ENCODE measurements around the gene UGT1A9.
A peak's percentile ranks its signal among the peaks of the same experiment; 100 is the strongest.
"Not testable (repeated sequence)": the region's sequence is repeated elsewhere in the genome, so short reads cannot be mapped to it uniquely, and the experiment has no call there.

UGT1A9 gene

DNA sequence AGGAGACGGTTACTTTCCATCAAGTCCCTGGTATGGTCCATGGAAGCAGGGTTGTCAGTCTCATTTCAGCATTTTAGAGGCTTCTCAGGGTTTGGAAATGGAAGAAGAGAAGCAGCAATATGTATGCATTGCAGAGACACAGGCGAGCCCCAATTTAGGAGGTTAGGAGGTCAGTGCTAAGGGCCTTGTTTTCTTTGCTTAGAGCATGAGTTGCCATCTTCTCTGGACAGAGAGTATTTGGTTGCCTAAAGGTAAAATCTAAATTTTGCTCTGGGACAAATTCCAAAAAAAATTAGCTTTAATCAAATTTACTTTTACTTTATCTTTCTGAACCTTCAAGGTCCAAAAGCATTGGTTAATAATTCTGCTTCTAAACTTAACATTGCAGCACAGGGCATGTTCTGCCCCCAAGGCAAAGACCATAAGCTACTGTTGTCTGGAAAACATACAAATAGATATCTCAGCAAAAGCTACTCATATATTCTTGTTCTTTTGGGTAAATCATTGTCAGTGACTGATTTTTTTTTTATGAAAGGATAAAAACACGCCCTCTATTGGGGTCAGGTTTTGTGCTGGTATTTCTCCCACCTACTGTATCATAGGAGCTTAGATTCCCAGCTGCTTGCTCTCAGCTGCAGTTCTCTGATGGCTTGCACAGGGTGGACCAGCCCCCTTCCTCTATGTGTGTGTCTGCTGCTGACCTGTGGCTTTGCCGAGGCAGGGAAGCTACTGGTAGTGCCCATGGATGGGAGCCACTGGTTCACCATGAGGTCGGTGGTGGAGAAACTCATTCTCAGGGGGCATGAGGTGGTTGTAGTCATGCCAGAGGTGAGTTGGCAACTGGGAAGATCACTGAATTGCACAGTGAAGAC, at the start of gene UGT1A9:
Gene UGT1A9 (plus strand): TSS at position 609 of the 872 bp plus-strand sequence. CDS start 37 bp downstream, at position 646.
- DNase-seq, result no peak

DNA sequence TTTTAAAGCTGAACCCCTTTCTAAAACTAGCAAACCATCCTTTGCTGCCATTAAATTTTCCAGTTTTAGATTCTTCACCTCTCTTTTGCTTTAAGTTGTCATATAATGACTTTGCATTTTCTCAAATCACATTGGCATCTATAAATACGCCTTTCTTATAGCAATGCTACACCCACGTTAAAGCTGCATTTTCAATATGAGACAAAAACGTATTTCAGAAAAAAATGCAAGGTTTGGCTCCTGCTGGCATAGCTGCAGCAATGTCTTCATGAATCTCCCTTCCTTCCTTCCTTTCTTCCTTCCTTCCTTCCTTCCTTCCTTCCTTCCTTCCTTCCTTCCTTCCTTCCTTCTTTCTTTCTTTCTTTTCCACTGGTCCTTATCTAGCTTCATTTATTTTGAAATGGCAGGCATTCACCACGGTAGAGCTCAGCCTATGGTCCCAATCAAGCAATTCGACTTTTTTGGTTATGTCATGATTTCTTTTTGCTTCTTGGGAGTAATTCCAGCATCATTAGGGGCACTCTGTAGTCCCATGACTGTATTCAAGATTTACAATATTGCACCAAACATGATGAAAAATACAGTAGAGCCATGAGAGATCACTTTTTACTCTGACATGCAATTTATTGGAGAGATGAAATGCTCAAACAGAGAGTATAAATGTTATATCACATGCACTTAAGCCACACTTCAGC, 44.2 kb upstream of the UGT1A9 start:
- DNase-seq, result no peak

DNA sequence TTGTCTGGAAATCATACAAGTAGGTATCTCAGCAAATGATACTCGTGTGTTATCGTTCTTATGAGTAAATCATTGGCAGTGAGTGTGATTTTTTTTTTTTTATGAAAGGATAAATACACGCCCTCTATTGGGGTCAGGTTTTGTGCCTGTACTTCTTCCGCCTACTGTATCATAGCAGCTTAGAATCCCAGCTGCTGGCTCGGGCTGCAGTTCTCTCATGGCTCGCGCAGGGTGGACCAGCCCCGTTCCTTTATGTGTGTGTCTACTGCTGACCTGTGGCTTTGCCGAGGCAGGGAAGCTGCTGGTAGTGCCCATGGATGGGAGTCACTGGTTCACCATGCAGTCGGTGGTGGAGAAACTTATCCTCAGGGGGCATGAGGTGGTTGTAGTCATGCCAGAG, 35.4 kb upstream of the UGT1A9 start, which contains the start of gene UGT1A10:
Gene UGT1A10 (plus strand): TSS at position 143 of the 400 bp plus-strand sequence. CDS start 75 bp downstream, at position 218.
- not testable (repeated sequence) for DNase-seq

DNA sequence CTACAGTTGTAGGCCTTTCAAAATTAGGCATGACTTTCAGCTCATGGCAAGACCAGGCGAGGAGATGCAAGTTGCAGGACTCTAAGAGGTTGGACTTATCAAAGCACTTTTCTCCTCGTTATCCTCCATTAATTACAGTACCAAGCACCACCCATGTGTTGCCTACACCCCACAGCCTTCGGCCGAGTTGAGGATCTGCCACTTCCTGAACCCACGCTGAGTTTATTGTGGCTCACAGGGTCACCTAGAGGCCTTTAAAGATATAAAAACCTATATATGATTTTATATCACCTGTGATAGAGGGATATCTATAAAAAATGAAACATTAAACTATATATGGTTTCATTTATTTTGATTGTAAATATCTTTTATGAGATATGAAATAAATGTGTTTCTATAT, 32.9 kb upstream of the UGT1A9 start:
- DNase-seq, result peak; percentile 18

DNA sequence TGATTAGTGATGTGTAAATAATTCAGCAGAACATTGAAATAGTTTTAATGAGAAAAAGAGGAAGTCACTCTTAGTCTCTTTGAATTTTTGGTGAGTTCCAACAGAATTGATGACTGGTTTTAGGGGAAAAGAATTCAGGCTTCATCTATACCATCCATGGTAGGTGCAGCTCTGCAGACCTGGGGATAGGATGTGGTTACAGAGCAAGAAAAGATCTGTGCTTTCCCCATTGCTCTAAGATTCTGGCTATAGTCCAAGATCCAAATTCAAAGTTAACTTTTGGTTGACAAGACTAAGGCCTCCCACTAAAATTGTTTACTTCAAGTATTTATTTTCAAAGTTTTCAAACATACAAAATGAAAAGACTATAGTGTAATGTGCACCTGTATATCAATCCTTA, 31.8 kb upstream of the UGT1A9 start:
- DNase-seq, result peak; percentile 43

DNA sequence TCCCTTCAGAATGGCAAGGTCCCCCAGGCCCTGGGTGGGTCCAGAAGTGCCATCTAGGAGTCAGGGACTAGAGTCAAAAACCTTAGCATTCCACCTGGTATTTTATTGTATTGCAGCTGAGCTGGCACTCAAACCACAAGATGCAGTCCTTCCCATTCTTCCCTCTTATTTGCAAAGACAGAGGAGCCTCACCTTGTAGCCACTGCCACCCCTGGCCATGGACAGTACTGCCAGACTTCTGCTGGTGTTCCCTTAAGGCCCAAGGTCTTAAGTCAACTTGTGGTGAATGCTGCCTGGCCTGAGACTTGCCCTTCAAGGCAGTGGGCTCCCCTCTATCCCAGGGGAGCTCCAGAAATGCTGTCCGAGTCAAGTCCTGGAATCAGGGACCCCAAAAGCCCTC, 28.6 kb upstream of the UGT1A9 start:
- peak; percentile 24 for DNase-seq

DNA sequence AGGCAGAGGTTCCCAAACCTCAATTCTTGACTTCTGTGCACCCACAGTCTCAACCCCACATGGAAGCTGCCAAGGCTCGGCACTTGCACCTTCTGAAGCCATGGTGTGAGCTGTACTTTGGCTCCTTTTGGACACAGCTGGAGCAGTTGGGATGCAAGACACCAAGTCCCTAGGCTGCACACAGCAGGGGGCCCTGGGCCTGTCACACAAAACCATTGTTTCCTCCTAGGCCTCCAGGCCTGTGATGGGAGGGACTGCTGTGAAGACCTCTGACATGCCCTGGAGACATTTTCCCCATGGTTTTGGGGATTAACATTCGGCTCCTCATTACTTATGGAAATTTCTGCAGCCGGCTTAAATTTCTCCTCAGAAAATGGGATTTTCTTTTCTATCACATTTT, 25.7 kb upstream of the UGT1A9 start:
- DNase-seq, result not testable (repeated sequence)

DNA sequence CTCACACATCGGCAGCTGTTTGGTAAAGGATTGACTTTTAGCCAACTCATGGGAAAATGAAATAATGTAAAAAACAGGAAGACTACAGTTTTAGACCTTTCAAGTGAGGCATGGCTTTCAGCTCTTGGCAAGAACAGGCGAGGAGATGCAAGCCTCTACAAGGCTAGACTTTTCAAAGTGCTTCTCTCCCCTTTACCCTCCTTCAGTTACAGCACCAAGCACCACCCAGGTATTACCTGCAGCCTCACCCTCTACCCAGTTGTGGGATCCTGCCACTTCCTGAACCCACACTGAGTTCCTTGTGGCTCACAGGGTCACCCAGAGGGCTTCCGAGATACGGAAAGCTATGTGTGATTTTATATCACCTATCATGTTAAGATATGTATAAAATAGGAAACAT, 20.7 kb upstream of the UGT1A9 start:
- no peak for DNase-seq

DNA sequence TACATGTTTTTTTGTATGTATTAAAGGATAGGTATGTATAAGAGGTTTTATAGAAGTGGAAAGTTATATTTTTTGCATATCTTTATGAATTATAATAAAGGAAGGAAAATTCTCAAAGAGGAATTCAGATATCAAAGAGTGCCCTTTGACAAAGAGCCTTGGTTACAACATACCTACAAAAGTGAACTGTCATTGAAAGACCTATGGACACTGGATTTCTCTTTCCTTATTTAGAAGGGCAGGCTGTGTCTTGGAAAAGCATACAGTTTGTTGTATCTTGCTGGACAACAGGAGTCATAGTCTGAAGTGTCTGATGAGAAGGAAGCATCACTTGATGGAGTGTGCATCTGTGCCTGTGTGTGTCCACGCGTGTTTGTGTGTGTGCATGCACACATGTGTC, 20.3 kb upstream of the UGT1A9 start:
- DNase-seq, result no peak

DNA sequence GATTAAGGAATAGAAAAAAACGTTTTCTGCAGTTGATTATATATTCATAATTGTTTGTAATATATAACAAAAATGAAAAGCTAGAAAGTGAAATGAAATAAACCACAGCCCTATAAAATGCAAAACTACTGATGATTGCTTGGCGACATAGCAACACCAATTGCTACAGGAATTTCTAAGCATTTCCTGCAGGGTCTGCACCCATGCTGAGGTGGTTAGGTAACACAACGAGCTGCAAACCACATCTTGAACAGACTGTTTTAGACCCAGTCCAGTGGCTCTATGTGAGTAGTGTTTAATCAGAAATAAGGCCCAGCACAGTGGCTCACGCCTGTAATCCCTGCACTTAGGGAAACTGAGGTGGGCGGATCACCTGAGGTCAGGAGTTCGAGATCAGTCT, 17.2 kb upstream of the UGT1A9 start:
- DNase-seq, result no peak

DNA sequence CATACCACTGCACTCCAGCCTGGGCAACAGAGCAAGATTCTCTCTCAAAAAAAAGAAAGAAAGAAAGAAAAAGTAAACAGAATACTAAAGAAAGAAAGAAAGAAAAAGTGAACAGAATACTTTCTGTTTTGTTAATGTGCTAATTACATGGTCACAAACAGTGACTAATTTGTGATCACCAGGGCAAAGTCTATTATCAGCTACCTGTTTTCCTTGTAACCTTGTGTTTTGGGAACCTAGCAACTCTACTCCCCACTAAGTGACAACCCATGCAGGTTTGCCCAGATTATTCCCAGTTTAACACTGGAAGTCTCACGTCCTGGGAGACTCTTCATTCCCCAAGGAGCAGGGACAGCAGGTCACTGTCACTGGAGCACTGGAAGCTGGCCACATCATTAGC, 16.7 kb upstream of the UGT1A9 start:
- no peak for DNase-seq

DNA sequence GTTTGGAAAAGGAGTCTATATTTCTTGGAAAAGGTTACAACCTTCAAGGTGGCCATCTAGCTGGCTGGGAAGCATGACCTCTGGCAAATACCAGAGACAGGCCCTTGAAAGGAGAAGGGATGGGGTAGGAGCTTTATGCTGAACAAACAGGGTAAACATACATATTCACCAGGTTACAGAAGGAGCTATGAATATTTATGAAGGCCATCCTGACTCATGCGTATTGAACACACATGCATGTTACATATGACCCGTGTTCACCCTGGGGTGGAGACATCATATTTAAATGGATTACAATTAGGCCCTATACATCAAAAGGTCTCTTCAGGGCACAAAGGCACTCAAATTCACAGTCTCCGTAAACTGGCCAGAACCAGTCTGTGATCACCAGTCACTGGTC, 15.8 kb upstream of the UGT1A9 start:
- DNase-seq, result not testable (repeated sequence)

DNA sequence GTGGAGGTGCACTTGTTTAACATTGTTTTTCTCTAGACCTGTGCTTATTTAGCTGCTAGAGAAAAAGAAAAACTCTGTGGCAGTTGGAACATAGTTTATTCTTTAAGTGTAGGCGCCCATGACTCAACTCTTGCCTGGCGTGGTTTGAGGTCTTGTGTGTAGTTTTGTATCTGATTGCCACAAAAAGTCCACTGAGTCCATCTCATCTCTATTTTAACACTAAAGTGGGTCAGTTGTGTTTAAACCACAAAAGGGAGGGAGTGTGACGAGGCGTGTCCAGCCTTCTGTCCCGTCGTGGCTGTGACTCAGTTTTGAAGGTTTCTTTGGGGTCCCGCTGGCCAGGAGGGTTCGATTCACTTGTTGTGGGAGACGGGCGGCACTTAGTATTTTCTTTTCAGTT, 15.3 kb upstream of the UGT1A9 start:
- no peak for DNase-seq

DNA sequence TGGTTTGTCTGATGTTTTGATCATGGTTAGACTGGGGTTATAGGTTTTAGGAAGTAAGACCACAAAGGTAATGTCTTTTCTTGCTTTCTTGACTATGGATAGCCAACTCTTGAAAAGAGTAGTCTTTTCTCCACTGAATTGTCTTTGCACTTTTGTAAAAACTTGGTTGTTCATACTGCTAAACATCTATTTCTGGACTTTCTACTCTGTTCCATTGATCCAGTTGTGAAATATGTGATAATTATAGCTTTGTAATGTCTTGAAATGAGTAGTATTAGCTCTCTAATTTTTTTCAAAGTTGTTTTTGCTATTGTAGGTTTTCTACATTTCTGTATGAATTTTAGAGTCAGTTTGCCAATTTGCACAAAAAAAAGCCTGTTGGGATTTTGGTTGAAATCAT, 13.1 kb upstream of the UGT1A9 start:
- no peak for DNase-seq

DNA sequence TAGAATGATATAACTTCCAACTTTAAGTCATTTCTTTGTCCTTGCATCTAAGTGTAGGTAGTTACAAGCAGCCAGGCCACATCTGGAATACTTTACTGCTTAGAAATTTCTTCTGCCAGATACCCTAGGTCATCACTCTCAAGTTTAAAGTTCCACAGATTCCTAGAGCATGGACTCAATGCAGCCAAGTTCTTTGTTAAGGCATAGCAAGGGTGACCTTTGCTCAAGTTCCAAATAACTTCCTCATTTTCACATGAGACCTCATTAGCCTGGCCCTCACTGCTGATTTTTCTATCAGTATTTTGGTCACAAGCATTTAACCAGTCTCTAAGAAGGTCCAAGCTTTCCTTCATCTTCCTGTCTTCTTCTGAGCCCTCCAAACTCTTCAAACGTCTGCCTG, 7.8 kb upstream of the UGT1A9 start:
- no peak for DNase-seq

DNA sequence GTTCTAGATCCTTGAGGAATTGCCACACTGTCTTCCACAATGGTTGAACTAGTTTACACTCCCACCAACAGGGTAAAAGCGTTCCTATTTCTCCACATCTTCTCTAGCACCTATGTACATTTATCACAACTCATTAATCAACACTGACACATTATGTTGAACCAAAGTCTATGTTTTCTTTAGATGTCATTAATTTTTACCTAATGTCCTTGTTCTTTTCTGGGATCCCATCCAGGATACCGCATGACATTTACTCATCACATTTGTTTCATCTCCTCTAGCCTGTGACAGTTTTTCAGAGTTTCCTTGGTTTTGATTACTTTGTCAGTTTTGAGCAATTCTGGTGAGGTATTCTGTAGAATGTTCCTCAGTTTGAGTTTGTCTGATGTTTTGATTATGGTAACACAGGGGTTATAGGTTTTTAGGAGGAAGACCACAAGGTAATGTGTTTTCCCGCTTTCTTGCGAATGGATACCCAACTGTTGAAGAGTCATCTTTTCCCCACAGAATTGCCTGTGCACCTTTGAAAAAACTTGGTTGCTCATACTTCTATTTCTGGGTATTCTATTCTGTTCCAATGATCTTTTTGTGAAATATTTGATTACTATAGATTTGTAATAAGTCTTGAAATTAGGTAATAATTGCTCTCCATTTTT, 3.0 kb upstream of the UGT1A9 start:
- DNase-seq, result no peak

DNA sequence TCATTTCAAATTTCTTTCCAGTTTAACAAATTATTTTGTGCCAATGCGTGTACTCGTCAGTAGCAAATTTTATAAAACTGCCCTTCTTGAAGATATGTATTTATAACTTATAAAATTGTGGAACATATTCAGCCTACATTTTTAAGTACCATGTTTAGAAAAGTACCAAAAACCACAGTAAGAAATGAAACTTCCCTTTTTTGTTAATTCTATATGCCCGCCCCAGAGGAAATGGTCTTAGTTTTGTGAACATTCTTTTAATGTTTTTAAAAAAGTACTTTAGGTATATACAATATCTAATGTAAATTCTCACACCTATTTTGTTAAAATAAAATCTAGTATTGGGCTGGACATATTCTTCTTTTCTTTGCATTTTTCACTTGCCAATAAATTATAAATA, 1.2 kb downstream of the UGT1A9 start:
- no peak for DNase-seq

DNA sequence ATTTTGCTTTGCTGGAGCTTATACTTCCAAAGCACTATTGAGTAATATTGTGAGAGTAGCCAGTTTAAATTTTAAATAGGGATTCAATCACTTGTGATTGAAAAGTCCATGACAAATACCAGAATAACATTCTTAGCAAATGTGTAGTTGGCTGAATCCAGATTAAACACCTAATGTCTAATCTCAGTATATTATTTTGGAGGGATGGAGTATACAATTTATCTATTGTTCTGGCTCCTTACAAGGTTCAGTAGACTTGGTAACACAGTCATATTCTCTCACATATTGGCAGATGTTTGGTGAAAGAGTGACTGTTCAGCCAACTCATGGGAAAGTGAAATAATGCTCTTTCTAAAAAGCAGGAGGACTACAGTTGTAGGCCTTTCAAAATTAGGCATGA, 2.2 kb downstream of the UGT1A9 start:
- DNase-seq, result no peak

DNA sequence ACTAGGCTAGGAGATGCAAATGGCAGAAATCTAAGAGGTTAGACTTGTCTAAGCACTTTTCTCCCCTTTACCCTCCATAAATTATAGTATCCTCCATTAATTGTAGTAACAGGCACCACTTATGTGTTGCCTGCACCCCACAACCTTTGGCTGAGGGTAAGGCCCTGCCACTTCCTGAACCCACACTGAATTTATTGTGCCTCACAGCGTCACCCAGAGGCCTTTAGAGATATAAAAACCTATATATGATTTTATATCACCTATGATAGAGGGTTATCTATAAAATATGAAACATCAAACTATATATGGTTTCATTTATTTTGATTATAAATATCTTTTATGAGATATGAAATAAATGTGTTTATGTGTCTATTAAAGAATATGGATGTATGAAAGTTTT, 2.6 kb downstream of the UGT1A9 start:
- DNase-seq, result no peak

DNA sequence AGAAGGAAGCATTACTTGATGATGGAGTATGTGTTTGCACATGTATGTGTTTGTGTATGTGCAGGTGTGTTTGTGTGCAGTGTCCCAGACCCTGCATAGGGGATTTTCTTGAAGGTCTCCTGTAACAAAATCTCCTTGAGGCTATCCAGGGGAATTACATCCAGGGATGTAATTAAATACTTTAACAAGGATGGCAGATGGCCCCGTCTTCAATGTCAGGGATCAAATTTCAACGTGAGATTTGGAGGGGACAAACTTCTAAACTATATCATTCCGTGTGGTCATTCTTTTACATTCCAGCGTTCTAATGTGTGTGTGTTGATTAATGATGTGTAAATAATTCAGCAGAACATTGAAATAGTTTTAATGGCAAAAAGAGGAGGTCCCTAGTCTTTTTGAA, 3.3 kb downstream of the UGT1A9 start:
- peak; percentile 94 for DNase-seq

DNA sequence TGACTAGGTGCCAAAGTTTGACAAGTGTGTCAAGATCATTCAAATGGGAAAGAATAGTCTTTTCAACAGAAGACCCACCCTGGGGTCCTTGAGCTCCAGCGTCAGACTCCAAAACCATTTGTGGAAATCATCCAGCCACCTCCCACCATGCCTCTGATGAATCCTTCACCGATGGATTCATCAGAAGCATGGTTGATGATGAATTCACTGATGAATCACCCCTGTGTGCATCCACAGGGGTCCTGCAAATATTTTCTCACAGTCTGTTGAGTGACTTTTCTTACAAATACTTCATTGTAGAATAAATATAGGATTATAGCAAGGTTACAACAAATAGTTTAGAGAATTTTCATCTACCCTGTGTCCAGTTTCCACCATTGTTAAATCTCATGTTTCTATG, 4.3 kb downstream of the UGT1A9 start:
- no peak for DNase-seq

DNA sequence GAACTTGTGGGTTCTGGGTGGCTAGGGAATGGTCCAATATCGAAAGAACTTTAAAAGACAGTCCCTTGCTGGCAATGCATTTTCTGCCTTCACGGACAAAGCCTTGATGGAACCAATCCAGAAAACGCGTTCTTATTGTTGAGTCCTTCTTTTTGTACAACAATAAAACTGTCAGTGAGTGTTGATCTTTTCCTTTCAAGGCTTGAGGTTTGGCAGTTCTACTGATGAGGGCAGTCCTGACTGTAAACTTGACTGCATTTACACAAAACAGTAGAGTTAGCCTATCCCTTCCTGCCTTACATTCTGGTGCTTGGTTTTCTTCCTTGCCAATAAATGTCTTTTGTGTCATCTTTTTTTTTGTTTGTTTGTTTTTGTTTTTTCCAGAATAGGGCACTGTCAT, 7.5 kb downstream of the UGT1A9 start:
- no peak for DNase-seq

DNA sequence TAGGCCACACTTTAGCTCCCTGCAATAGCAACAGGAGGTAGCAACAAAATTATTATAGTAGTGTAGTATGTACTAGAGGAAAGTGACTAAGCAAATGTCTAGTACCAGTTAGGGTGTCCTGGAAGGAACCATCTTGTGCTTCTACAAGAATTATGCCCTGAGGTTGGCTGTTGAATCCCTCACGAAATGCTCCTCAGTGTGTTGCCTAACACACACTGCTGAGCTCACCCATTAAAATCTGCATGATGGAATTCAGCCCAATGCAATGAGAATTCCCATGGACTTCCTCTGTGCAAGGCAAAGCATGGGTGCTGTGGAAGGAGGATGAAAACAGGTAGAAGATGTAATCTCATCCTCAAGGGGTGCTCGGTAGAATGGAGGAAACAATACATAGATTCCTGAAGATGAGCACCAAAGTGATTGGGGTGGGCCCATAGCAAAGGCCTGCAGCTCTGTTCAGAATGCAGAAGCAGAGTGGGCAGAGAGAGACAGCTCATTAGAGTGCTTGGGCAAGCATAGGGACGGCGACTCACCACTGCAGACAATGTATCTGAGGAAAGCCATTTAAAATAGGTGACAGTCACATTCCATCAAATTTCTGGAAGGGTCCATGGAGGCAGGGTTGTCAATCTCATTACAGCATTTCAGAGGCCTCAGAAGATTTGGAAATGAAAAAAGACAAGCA, 8.8 kb downstream of the UGT1A9 start:
- no peak for DNase-seq

Data from NCI-H82 (cell line).